ENCODE data around the gene KRTAP10-1. TPM values are rescaled to one million over a fixed set of nuclear protein-coding genes. Genes with fewer than 3 reads are reported as not detected.

The KRTAP10-1 gene
- total RNA-seq, 3 donors from 2014 or later: not detected

DNA sequence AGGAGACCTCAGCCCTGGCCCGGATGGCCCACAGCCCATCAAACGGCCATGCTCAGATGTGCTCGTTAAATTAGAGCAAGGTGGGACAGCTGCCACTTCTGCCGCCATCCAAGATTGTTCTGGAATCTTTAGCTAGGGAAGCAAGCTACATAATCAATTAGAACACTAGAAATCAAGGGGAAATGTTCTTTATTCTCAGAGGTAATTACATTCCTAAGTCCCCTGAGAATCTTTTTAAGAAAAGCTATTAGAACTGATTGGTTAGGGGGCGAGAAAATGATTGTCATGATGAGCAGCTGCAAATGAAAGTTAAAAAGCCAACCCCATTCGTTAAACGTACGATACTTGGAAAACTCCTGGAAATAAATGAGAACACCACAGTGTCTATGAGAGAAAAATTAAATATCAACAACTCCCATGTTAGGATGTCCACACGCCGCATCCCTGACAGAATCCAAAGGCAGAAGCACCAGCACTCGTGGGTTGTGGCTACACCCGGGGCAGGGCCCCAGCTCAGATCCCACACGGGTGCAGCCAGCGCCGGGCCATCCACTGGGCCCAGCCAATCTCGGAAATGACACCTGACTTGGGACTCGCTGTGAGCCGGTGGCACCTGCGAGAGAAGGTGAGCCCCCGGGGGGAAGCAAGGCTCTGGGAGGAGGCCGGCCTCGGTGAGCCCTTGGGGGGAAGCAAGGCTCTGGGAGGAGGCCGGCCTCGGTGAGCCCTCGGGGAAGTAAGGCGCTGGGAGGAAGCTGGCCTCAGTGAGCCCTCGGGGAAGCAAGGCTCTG is 37.6 kb downstream of the KRTAP10-1 start:
- DNase-seq (no peak), ATAC-seq (no peak)
- H3K9me3 ChIP-seq: no peaks in the 10 kb centered on the region

GRCh38 chr21:44500111-44500510 is 39.9 kb downstream of the KRTAP10-1 start:
- Histone ChIP-seq H3K4me3 (no peak overlapping the region), H3K9me3 (no peaks in the 10 kb centered on the region), H3K36me3 (ENCODE audit: low read depth) (no peaks in the 10 kb centered on the region), H3K4me1 (ENCODE audit: low read depth) (peaks cover 3% of the 10 kb centered on the region)
- ATAC-seq (no peak), DNase-seq (no peak)
- intact Hi-C loops (cut with DNase I, micrococcal nuclease): no loop called here
- TF ChIP-seq, protein P1, sequence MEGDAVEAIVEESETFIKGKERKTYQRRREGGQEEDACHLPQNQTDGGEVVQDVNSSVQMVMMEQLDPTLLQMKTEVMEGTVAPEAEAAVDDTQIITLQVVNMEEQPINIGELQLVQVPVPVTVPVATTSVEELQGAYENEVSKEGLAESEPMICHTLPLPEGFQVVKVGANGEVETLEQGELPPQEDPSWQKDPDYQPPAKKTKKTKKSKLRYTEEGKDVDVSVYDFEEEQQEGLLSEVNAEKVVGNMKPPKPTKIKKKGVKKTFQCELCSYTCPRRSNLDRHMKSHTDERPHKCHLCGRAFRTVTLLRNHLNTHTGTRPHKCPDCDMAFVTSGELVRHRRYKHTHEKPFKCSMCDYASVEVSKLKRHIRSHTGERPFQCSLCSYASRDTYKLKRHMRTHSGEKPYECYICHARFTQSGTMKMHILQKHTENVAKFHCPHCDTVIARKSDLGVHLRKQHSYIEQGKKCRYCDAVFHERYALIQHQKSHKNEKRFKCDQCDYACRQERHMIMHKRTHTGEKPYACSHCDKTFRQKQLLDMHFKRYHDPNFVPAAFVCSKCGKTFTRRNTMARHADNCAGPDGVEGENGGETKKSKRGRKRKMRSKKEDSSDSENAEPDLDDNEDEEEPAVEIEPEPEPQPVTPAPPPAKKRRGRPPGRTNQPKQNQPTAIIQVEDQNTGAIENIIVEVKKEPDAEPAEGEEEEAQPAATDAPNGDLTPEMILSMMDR (IDR thresholded peaks at IDR 0.05): no peak

More for the DNA sequence above, 37.6 kb downstream of the KRTAP10-1 start:
- peaks cover 3% of the 10 kb centered on the region for H3K4me1 ChIP-seq (ENCODE audit: low read depth)
- intact Hi-C loops (cut with DNase I, micrococcal nuclease): no loop called here
- TF ChIP-seq, protein P1 (IDR thresholded peaks at IDR 0.05): no peak
- no peak overlapping the region for H3K4me3 ChIP-seq
- no peaks in the 10 kb centered on the region for H3K36me3 ChIP-seq (ENCODE audit: low read depth)

DNA sequence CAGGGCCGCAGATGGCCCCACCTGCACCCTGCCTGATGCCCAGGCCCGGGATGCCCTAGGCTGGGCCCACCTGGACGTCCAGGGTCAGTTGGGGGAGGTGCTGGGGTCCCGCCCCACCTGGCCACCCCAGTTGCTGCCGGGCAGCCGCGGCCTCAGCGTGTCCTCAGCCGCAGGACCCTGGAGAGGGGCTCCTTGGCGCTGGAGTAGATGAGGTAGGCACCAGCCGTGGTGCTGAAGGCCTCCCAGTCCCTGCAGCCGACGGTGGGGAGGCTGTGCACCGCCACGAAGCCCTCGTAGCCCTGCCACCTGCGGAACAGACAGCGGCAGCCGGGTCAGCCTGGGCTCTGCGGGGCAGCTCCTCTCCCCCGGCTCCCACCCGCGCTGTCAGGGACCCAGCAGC is 40.4 kb downstream of the KRTAP10-1 start:
- H3K4me3 ChIP-seq: no peak overlapping the region
- intact Hi-C loops (cut with DNase I, micrococcal nuclease): no loop called here
- no peaks in the 10 kb centered on the region for H3K9me3 ChIP-seq
- H3K36me3 ChIP-seq (ENCODE audit: low read depth): no peaks in the 10 kb centered on the region
- ATAC-seq (no peak), DNase-seq (no peak)
- H3K4me1 ChIP-seq (ENCODE audit: low read depth): peaks cover 3% of the 10 kb centered on the region
- TF ChIP-seq, protein P1 (IDR thresholded peaks at IDR 0.05): no peak

DNA sequence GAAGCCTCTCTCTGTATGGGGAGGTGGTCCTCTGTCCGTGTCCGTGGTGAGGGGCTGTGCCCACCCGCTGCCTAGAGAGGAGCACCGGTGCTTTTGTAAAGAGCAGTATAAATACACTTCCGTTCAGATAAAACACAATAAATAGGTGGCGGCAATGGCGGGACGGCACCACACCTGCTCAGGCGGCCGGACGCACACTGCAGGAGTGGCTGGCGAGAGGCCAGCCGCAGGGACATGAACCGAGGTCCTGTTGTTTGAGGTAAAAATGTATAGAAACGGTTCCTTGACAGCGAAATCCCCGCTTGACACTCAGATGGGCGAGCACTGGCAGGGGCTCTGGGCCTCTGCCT is 40.8 kb downstream of the KRTAP10-1 start:
- TF ChIP-seq, protein P1 (IDR thresholded peaks at IDR 0.05): no peak
- H3K4me3 ChIP-seq: no peak overlapping the region
- H3K36me3 ChIP-seq (ENCODE audit: low read depth): no peaks in the 10 kb centered on the region
- DNase-seq: peak in 2 of 3 donors; percentile 43 to 48
- intact Hi-C loops (cut with DNase I, micrococcal nuclease): no loop called here
- H3K4me1 ChIP-seq (ENCODE audit: low read depth): peaks cover 3% of the 10 kb centered on the region
- ATAC-seq: peak; percentile 76
- H3K9me3 ChIP-seq: no peaks in the 10 kb centered on the region

- intact Hi-C loops (cut with DNase I, micrococcal nuclease): no loop called here
- DNase-seq (no peak), ATAC-seq (peak; percentile 46)
- H3K4me3 ChIP-seq: no peak overlapping the region
- H3K4me1 ChIP-seq (ENCODE audit: low read depth): peaks cover 3% of the 10 kb centered on the region
- no peaks in the 10 kb centered on the region for H3K9me3 ChIP-seq
- no peaks in the 10 kb centered on the region for H3K36me3 ChIP-seq (ENCODE audit: low read depth)
- TF ChIP-seq, protein P1 (IDR thresholded peaks at IDR 0.05): no peak
Measured at GRCh38 chr21:44498280-44499210, 41.5 kb downstream of the KRTAP10-1 start.

Measured in mucosa of descending colon (tissue), 3 donors.